Mesothelial cell of epicardium (in vitro differentiated cells): ENCODE results near the gene ST3GAL3. TPM values are rescaled to one million over a fixed set of nuclear protein-coding genes. Genes with fewer than 3 reads are reported as not detected.
A peak's percentile ranks its signal among the peaks of the same experiment; 100 is the strongest.

Experiments used
- DNase-seq, 2 experiments: peaks; one replicate each; pipeline ENCODE4 v3.0.0; 2021; ENCODE audit warnings: low spot score in 2 of 2; ENCODE audit not compliant: unreplicated experiment in 2 of 2
- H3K27ac Mint-ChIP-seq: 2 replicates; pipeline ENCODE4 v1.8.0; 2021; ENCODE audit warnings: mixed read lengths
- H3K27me3 Mint-ChIP-seq: 2 replicates; pipeline ENCODE4 v1.8.0; 2021; ENCODE audit warnings: low read depth, mixed read lengths
- H3K36me3 Mint-ChIP-seq: 2 replicates; pipeline ENCODE4 v1.8.0; 2021; ENCODE audit warnings: mixed read lengths
- H3K4me1 Mint-ChIP-seq: 2 replicates; pipeline ENCODE4 v1.8.0; 2021; ENCODE audit warnings: mixed read lengths
- H3K4me3 Mint-ChIP-seq: 2 replicates; pipeline ENCODE4 v1.8.0; 2021; ENCODE audit warnings: mild to moderate bottlenecking, moderate library complexity, mixed read lengths
- H3K9me3 Mint-ChIP-seq: 2 replicates; pipeline ENCODE4 v1.8.0; 2021; ENCODE audit warnings: mixed read lengths
- total RNA-seq: library from RNA; stranded (reverse); gene quantifications from 3 replicates; pipeline ENCODE4 v1.2.1, GENCODE V29; 2021
- TF ChIP-seq, protein P1 (sequence below): fragments of 200-600 bp; sonication (generic); IDR thresholded peaks from one replicate; pipeline ENCODE4 v1.5.0; 2021; ENCODE audit warnings: antibody characterized with exemption; ENCODE audit not compliant: unreplicated experiment

The ST3GAL3 gene
- total RNA-seq = 27.9 to 31.0 TPM (median 29.0 TPM) in 3 replicates

GRCh38 chr1:43707190-43708001, at the start of gene ST3GAL3:
TSS of gene ST3GAL3 (plus strand) at chr1:43707536. CDS start at chr1:43736263, 28,727 bp downstream.
- TF ChIP-seq, protein P1, sequence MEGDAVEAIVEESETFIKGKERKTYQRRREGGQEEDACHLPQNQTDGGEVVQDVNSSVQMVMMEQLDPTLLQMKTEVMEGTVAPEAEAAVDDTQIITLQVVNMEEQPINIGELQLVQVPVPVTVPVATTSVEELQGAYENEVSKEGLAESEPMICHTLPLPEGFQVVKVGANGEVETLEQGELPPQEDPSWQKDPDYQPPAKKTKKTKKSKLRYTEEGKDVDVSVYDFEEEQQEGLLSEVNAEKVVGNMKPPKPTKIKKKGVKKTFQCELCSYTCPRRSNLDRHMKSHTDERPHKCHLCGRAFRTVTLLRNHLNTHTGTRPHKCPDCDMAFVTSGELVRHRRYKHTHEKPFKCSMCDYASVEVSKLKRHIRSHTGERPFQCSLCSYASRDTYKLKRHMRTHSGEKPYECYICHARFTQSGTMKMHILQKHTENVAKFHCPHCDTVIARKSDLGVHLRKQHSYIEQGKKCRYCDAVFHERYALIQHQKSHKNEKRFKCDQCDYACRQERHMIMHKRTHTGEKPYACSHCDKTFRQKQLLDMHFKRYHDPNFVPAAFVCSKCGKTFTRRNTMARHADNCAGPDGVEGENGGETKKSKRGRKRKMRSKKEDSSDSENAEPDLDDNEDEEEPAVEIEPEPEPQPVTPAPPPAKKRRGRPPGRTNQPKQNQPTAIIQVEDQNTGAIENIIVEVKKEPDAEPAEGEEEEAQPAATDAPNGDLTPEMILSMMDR = no peak
- Mint-ChIP-seq H3K27ac (peak within 1 kb of the TSS; percentile 78), H3K9me3 (no peaks in the 10 kb centered on the region), H3K4me3 (peak within 1 kb of the TSS; percentile 90), H3K27me3 (no peaks in the 10 kb centered on the region), H3K36me3 (peaks cover 12% of the 10 kb centered on the region), H3K4me1 (peaks cover 18% of the 10 kb centered on the region)
- DNase-seq = peak; percentile 83 to 91

GRCh38 chr1:43659212-43660166, 47.8 kb upstream of the ST3GAL3 start:
- Mint-ChIP-seq H3K4me1 (no peaks in the 10 kb centered on the region), H3K36me3 (peaks cover 46% of the 10 kb centered on the region), H3K27ac (no peak overlapping the region), H3K4me3 (no peak overlapping the region), H3K27me3 (no peaks in the 10 kb centered on the region), H3K9me3 (no peaks in the 10 kb centered on the region)
- DNase-seq = no peak
- TF ChIP-seq, protein P1 = no peak

GRCh38 chr1:43660355-43660754, 47.0 kb upstream of the ST3GAL3 start:
- TF ChIP-seq, protein P1 = no peak

DNA sequence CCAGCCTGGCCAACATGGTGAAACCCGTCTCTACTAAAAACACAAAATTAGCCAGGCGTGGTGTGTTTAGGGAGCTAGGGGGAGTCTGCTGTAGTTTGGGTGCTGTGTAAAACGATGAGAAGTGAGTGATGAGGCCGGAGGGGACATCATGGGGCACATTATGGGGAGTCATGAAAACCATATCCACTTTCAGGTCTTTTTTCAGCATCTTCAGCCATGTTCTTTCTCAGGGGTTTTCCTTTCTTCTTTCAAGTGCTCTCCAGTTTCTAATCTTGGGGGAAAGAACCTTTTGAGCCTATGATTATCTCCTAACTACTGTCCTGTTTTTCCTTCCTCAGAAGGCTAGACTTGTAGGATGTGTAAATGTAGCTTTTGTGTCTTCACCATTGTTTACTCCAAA, 43.0 kb upstream of the ST3GAL3 start:
- Mint-ChIP-seq H3K36me3 (peaks cover 66% of the 10 kb centered on the region), H3K27ac (no peak overlapping the region), H3K4me3 (no peak overlapping the region), H3K4me1 (no peaks in the 10 kb centered on the region), H3K9me3 (no peaks in the 10 kb centered on the region), H3K27me3 (no peaks in the 10 kb centered on the region)
- DNase-seq = no peak
- TF ChIP-seq, protein P1 = no peak

More at GRCh38 chr1:43660355-43660754, 47.0 kb upstream of the ST3GAL3 start:
- Mint-ChIP-seq H3K9me3 (no peaks in the 10 kb centered on the region), H3K27ac (no peak overlapping the region), H3K4me1 (no peaks in the 10 kb centered on the region), H3K36me3 (peaks cover 47% of the 10 kb centered on the region), H3K27me3 (no peaks in the 10 kb centered on the region), H3K4me3 (no peak overlapping the region)
- no peak for DNase-seq

- H3K9me3 Mint-ChIP-seq = no peaks in the 10 kb centered on the region
- peaks cover 66% of the 10 kb centered on the region for H3K36me3 Mint-ChIP-seq
- TF ChIP-seq, protein P1 = no peak
- H3K27me3 Mint-ChIP-seq = no peaks in the 10 kb centered on the region
- no peak overlapping the region for H3K27ac Mint-ChIP-seq
- no peak for DNase-seq
- no peak overlapping the region for H3K4me3 Mint-ChIP-seq
- H3K4me1 Mint-ChIP-seq = no peaks in the 10 kb centered on the region
Observed at GRCh38 chr1:43666608-43667007, 40.7 kb upstream of the ST3GAL3 start.
